ENCODE data around the gene NDUFS8.

NDUFS8 gene

DNA sequence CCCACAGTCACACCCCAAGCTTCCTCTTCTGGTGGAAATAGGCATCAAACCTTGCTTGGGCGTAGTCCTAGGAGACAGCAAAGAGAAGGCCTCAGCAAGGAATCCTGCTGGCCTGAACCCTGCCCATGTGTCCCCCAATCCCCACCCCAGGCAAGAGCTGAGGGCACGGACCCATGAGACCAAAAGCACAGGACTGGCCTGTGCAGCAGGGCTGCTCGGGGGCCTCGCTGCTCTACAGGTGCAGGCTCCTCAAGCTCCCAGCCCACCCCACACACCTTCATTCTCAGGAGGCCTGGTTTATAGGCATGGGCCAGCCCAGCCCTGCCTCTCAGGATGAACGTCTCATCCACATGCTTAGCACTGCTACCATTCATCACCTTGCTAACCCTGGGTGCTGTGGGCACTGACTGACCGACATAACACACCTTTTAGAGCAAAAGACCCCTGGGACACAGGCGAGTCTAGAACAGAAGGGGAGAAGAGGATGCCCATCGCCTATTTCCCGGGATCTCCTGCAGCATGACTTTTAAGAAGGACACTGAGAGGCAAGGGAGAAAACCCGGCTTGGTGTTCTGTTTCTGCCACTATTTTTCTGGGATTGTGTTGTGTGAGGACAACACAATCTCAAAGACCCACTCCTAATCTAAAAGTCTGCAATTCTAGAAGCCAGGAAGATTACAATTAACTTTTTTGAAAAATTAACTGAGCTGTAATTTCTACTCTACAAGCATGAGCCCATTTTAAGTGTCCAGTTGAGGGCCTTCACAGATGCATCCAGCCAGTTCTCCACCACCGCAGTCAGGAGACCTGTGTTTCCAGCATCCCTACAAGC, 23.7 kb downstream of the NDUFS8 start:
- no peak overlapping the region for H3K4me3 ChIP-seq (replicated peaks; ENCODE audit: low read depth, low read length)
- no peak for DNase-seq (ENCODE audit: low read depth)
- TF ChIP-seq, protein P1, sequence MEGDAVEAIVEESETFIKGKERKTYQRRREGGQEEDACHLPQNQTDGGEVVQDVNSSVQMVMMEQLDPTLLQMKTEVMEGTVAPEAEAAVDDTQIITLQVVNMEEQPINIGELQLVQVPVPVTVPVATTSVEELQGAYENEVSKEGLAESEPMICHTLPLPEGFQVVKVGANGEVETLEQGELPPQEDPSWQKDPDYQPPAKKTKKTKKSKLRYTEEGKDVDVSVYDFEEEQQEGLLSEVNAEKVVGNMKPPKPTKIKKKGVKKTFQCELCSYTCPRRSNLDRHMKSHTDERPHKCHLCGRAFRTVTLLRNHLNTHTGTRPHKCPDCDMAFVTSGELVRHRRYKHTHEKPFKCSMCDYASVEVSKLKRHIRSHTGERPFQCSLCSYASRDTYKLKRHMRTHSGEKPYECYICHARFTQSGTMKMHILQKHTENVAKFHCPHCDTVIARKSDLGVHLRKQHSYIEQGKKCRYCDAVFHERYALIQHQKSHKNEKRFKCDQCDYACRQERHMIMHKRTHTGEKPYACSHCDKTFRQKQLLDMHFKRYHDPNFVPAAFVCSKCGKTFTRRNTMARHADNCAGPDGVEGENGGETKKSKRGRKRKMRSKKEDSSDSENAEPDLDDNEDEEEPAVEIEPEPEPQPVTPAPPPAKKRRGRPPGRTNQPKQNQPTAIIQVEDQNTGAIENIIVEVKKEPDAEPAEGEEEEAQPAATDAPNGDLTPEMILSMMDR (IDR thresholded peaks at IDR 0.05; ENCODE audit: low read length, missing control alignments): no peak

GRCh38 chr11:68056317-68057285, 26.1 kb downstream of the NDUFS8 start:
- TF ChIP-seq, protein P1 (IDR thresholded peaks at IDR 0.05; ENCODE audit: low read length, missing control alignments): no peak
- H3K4me3 ChIP-seq (replicated peaks; ENCODE audit: low read depth, low read length): no peak overlapping the region
- DNase-seq (ENCODE audit: low read depth): no peak

DNA sequence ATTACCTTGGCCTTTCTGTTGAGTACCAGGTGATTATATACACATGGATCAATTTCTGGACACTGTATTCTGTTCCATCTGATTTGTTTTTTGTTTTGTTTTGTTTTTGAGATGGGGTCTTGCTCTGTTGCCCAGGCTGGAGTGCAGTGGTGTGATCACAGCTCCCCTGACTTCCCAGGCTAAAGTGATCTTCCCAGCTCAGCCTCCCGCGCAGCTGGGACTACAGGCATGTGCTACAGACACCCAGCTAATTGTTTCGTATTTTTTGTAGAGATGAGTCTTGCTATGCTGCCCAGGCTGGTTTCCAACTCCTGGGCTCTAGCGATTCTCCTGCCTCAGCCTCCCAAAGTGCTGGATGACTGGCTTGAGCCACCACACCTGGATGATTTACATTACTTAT, 27.3 kb downstream of the NDUFS8 start:
- no peak overlapping the region for H3K4me3 ChIP-seq (replicated peaks; ENCODE audit: low read depth, low read length)
- TF ChIP-seq, protein P1 (IDR thresholded peaks at IDR 0.05; ENCODE audit: low read length, missing control alignments): no peak
- no peak for DNase-seq (ENCODE audit: low read depth)

- DNase-seq (ENCODE audit: low read depth): no peak
- TF ChIP-seq, protein P1 (IDR thresholded peaks at IDR 0.05; ENCODE audit: low read length, missing control alignments): no peak
- H3K4me3 ChIP-seq (replicated peaks; ENCODE audit: low read depth, low read length): no peak overlapping the region
Measured at GRCh38 chr11:68061508-68061907, 31.0 kb downstream of the NDUFS8 start.

- DNase-seq (ENCODE audit: low read depth): no peak
- H3K4me3 ChIP-seq (replicated peaks; ENCODE audit: low read depth, low read length): no peak overlapping the region
- TF ChIP-seq, protein P1 (IDR thresholded peaks at IDR 0.05; ENCODE audit: low read length, missing control alignments): no peak
Measured at GRCh38 chr11:68064926-68065325, 34.4 kb downstream of the NDUFS8 start.

- no peak for DNase-seq (ENCODE audit: low read depth)
- no peak overlapping the region for H3K4me3 ChIP-seq (replicated peaks; ENCODE audit: low read depth, low read length)
- TF ChIP-seq, protein P1 (IDR thresholded peaks at IDR 0.05; ENCODE audit: low read length, missing control alignments): no peak
Measured at GRCh38 chr11:68065841-68066240, 35.4 kb downstream of the NDUFS8 start.
